Tibial nerve (tissue), 4 donors: Measurements from ENCODE around the gene FPGT. TPM values are rescaled to one million over a fixed set of nuclear protein-coding genes. Genes with fewer than 3 reads are reported as not detected.

Source experiments
- DNase-seq, 2 donors: peaks; one replicate each; pipeline ENCODE4 v3.0.0-alpha.2; 2019; ENCODE audit warnings: low spot score in 2 of 2
- H3K27ac ChIP-seq, 4 donors: fragments of 200-600 bp; sonication (generic) in 3 of 4; one replicate each; pipeline ENCODE4 v1.5.1; 2017 to 2019; ENCODE audit warnings: mild to moderate bottlenecking in 1 of 4
- H3K27me3 ChIP-seq, 2 donors: fragments of 200-600 bp; sonication (generic) in 1 of 2; one replicate each; pipeline versions ENCODE4 v1.5.1 to v1.6.0; 2017 to 2019
- H3K36me3 ChIP-seq, 3 donors: fragments of 200-600 bp; sonication (generic); one replicate each; pipeline ENCODE4 v1.5.1; 2018 to 2019
- H3K4me1 ChIP-seq, 4 donors: fragments of 200-600 bp; sonication (generic) in 3 of 4; one replicate each; pipeline ENCODE4 v1.5.1; 2017 to 2019
- H3K4me3 ChIP-seq, 4 donors: fragments of 200-600 bp; sonication (generic) in 3 of 4; one replicate each; pipeline ENCODE4 v1.5.1; 2017 to 2019; ENCODE audit warnings: mild to moderate bottlenecking in 1 of 4, moderate library complexity in 1 of 4
- H3K9me3 ChIP-seq, 4 donors: fragments of 200-600 bp; sonication (generic) in 3 of 4; one replicate each; pipeline ENCODE4 v1.5.1; 2017 to 2019
- EP300 ChIP-seq, 2 donors: sonication (generic); formaldehyde crosslinking; IDR thresholded peaks; one replicate each; pipeline ENCODE4 v1.6.1; 2017; ENCODE audit warnings: antibody characterized with exemption in 2 of 2, mild to moderate bottlenecking in 1 of 2
- POLR2A ChIP-seq, 2 donors: fragments of 450-650 bp; IDR thresholded peaks; one replicate each; pipeline ENCODE4 v1.6.1; 2017; ENCODE audit warnings: antibody characterized with exemption in 2 of 2, mild to moderate bottlenecking in 2 of 2, moderate library complexity in 2 of 2
- WGBS, 2 donors: methylation state at CpG; one replicate each; pipeline ENCODE4 v1.1.5; 2018; 5-methylcytosine and 5-hydroxymethylcytosine counted together
- total RNA-seq, 4 donors: library from RNA; depleted of rRNA; stranded (reverse); fragments of >200 nt; gene quantifications; one replicate each; pipeline ENCODE4 v1.1.0, GENCODE V29; 2016
- TF ChIP-seq, protein P1 (sequence below), 5 experiments: fragments of 200-600 bp in 3 of 5; fragments of 450-650 bp in 2 of 5; sonication (generic) in 3 of 5; IDR thresholded peaks; one replicate each; pipeline ENCODE4 v1.5.1; 2016 to 2019; ENCODE audit warnings: antibody characterized with exemption in 5 of 5, mild to moderate bottlenecking in 3 of 5, moderate library complexity in 2 of 5

Gene FPGT
- total RNA-seq, 4 donors from 2014 or later: 13.8 to 28.2 (median 16.4) TPM

- Histone ChIP-seq H3K36me3 (peaks cover 0 to 55% (median 3%) of the 10 kb centered on the region in 3 donors), H3K27ac (no peak overlapping the region), H3K27me3 (no peaks in the 10 kb centered on the region), H3K4me3 (no peak overlapping the region), H3K9me3 (no peaks in the 10 kb centered on the region), H3K4me1 (peaks cover 0 to 7% (median 0%) of the 10 kb centered on the region in 4 donors)
- TF ChIP-seq EP300 (IDR thresholded peaks at IDR 0.05) (no peak), POLR2A (IDR thresholded peaks at IDR 0.05) (no peak)
- TF ChIP-seq, protein P1, sequence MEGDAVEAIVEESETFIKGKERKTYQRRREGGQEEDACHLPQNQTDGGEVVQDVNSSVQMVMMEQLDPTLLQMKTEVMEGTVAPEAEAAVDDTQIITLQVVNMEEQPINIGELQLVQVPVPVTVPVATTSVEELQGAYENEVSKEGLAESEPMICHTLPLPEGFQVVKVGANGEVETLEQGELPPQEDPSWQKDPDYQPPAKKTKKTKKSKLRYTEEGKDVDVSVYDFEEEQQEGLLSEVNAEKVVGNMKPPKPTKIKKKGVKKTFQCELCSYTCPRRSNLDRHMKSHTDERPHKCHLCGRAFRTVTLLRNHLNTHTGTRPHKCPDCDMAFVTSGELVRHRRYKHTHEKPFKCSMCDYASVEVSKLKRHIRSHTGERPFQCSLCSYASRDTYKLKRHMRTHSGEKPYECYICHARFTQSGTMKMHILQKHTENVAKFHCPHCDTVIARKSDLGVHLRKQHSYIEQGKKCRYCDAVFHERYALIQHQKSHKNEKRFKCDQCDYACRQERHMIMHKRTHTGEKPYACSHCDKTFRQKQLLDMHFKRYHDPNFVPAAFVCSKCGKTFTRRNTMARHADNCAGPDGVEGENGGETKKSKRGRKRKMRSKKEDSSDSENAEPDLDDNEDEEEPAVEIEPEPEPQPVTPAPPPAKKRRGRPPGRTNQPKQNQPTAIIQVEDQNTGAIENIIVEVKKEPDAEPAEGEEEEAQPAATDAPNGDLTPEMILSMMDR (IDR thresholded peaks at IDR 0.05): no peak
- DNase-seq: no peak
- WGBS, 2 donors: 54 to 71% methylated on average over 2 of the region's 2 CpGs
Measured at GRCh38 chr1:74205266-74205665, 7.2 kb downstream of the FPGT start.

DNA sequence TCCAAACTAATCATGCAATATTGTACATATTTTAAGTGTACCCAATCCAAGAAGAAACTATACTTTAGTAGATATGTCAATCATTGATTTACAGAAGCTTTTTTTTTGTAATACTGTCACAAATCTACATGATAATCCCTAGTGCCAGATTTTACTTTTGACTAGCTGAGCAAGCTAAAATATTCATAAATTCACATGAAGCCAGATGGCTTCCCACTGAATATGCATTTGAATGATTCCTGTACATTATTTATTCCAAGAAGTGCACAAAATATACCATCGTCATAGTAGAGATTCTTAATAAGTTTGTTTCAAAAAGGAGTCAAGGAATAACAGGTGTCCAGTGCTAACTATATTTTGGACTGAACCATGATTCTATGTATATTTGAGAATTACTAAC, 17.2 kb downstream of the FPGT start:
- TF ChIP-seq POLR2A (IDR thresholded peaks at IDR 0.05): no peak
- TF ChIP-seq, protein P1 (IDR thresholded peaks at IDR 0.05): no peak
- no peak for TF ChIP-seq EP300 (IDR thresholded peaks at IDR 0.05)
- H3K36me3 ChIP-seq: peaks cover 0 to 4% (median 0%) of the 10 kb centered on the region in 3 donors
- H3K9me3 ChIP-seq: no peaks in the 10 kb centered on the region
- peaks cover 0 to 3% (median 0%) of the 10 kb centered on the region in 4 donors for H3K4me1 ChIP-seq
- no peaks in the 10 kb centered on the region for H3K27me3 ChIP-seq
- H3K4me3 ChIP-seq: no peak overlapping the region
- WGBS, 2 donors: 90 to 96% methylated on average over 1 of the region's 1 CpG
- no peak overlapping the region for H3K27ac ChIP-seq
- no peak for DNase-seq

GRCh38 chr1:74222701-74223100, 24.7 kb downstream of the FPGT start:
- TF ChIP-seq POLR2A (IDR thresholded peaks at IDR 0.05): no peak
- TF ChIP-seq, protein P1 (IDR thresholded peaks at IDR 0.05): no peak
- no peak for TF ChIP-seq EP300 (IDR thresholded peaks at IDR 0.05)
- H3K36me3 ChIP-seq: peaks cover 0 to 16% (median 0%) of the 10 kb centered on the region in 3 donors
- H3K9me3 ChIP-seq: peaks cover 0 to 24% (median 6%) of the 10 kb centered on the region in 4 donors
- H3K27me3 ChIP-seq: no peaks in the 10 kb centered on the region
- H3K4me3 ChIP-seq: no peak overlapping the region
- no peaks in the 10 kb centered on the region for H3K4me1 ChIP-seq
- WGBS, 2 donors: 94 to 99% methylated on average over 5 of the region's 5 CpGs
- no peak overlapping the region for H3K27ac ChIP-seq
- DNase-seq: no peak

- Histone ChIP-seq H3K4me3 (no peak overlapping the region), H3K9me3 (peaks cover 0 to 30% (median 8%) of the 10 kb centered on the region in 4 donors), H3K4me1 (no peaks in the 10 kb centered on the region), H3K27ac (no peak overlapping the region), H3K27me3 (no peaks in the 10 kb centered on the region), H3K36me3 (peaks cover 0 to 16% (median 0%) of the 10 kb centered on the region in 3 donors)
- DNase-seq: no peak
- TF ChIP-seq EP300 (IDR thresholded peaks at IDR 0.05): no peak
- TF ChIP-seq POLR2A (IDR thresholded peaks at IDR 0.05): no peak
- TF ChIP-seq, protein P1 (IDR thresholded peaks at IDR 0.05): no peak
- 81 to 84% methylated on average over 3 of the region's 3 CpGs for WGBS, 2 donors
Measured at GRCh38 chr1:74223453-74223852, 25.4 kb downstream of the FPGT start.

DNA sequence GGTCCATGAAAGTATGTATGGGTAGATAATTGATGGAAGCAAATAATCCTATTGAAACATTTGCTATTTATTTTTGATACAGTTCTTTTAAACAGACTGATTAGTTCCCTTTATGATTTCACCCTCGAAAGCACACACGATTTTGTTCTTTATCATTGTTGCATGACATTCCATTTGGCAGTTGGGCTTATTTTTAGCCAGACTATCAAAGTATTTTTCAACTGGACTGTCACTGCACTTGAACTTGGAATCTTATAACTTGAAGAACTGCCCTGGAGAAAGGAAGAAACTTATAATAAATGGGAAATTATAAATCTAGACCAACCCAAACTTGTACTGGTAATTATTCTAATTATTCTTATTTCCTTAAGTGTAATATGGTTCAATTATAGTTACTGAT, 37.1 kb downstream of the FPGT start, which contains the start of gene TNNI3K:
TSS of gene TNNI3K (plus strand) at position 235 of the 400 bp plus-strand sequence. CDS start at position 300, 65 bp downstream.
- Histone ChIP-seq H3K36me3 (peaks cover 0 to 20% (median 0%) of the 10 kb centered on the region in 3 donors), H3K27ac (no peak within 1 kb of the TSS), H3K4me3 (no peak within 1 kb of the TSS), H3K9me3 (no peaks in the 10 kb centered on the region), H3K27me3 (no peaks in the 10 kb centered on the region), H3K4me1 (no peaks in the 10 kb centered on the region)
- no peak for DNase-seq
- WGBS, 2 donors: 84 to 89% methylated on average over 2 of the region's 2 CpGs
- TF ChIP-seq, protein P1 (IDR thresholded peaks at IDR 0.05): no peak
- no peak for TF ChIP-seq POLR2A (IDR thresholded peaks at IDR 0.05)
- TF ChIP-seq EP300 (IDR thresholded peaks at IDR 0.05): no peak
